GM21825 (cell line): Measurements from ENCODE around the gene TBX4.
"Not testable (repeated sequence)": the region's sequence is repeated elsewhere in the genome, so short reads cannot be mapped to it uniquely, and the experiment has no call there.

Source experiments
- ATAC-seq: cut with Tn5 transposase; IDR thresholded peaks from one replicate; pipeline ENCODE4 v1.9.1; 2021; ENCODE audit warnings: mild to moderate bottlenecking, moderate library complexity; ENCODE audit not compliant: unreplicated experiment

The TBX4 gene

DNA sequence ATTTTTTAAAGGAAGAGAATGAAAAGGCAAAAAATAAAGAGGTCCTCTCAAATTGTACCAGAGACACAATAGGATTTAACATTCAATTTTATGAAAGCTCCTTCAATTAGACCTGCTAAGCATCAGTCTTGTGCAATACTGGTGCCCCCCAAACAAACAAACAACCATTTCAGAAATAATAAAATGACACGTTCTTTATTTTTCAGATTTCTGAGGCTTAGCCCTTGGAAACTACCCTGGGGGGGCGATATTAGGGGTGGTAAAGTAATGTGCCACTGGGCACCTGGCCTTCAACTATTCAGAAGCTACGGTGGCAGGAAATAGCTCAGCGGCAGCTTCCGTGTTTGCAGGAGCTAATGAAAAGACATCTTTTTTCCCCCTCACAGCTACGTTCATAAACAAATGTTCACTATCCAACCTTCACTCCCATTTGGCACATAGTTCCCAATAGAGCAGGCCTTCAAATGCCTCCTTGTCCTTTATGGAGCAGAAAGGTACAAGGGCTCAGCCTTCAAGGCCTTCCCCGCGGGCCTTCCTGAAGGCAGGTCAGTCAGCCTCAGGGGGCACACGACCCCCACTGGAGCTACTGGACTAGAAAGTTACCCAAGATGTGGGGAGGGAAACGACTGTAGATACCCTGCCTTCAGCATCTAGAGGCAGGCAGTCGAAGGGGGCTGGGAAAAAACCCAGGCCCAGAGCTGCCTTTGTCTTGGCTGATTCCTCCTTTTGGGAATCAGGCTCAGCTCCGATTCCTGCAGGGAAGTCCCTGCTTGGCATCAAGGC lies 44.1 kb downstream of the TBX4 start:
- no peak for ATAC-seq

DNA sequence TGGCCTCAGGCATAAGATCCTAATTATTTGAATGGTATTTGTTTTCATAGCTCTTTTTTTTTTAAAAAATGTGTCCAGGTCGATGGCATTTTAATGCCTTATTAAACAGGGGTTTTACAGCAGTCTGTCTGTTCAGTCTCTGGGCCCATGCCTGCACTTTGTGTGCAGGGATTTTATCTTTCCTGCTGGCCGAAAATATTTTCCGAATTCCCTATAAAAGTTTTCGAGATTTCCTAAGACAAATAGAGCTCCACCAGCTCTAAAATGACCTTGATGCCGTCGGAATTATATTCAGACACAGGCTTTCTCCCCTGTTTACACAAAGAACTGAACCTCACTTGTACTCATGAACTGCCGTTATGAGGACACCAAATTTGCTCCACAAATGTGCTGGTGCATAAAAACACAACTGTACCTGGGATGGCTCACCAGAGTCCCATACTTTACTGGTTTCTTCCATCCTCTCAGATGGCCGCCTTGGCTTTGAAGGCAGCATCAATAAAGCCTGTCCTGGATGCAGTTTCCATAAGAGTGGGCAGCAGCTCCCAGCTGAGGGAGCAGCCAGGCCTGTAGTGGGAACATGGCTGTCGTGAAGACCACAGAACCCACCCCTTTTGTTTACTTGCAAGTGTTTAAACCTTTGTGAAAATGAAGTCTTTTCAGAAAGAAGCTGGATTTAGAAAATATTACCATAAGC lies 44.9 kb downstream of the TBX4 start:
- ATAC-seq, result no peak

DNA sequence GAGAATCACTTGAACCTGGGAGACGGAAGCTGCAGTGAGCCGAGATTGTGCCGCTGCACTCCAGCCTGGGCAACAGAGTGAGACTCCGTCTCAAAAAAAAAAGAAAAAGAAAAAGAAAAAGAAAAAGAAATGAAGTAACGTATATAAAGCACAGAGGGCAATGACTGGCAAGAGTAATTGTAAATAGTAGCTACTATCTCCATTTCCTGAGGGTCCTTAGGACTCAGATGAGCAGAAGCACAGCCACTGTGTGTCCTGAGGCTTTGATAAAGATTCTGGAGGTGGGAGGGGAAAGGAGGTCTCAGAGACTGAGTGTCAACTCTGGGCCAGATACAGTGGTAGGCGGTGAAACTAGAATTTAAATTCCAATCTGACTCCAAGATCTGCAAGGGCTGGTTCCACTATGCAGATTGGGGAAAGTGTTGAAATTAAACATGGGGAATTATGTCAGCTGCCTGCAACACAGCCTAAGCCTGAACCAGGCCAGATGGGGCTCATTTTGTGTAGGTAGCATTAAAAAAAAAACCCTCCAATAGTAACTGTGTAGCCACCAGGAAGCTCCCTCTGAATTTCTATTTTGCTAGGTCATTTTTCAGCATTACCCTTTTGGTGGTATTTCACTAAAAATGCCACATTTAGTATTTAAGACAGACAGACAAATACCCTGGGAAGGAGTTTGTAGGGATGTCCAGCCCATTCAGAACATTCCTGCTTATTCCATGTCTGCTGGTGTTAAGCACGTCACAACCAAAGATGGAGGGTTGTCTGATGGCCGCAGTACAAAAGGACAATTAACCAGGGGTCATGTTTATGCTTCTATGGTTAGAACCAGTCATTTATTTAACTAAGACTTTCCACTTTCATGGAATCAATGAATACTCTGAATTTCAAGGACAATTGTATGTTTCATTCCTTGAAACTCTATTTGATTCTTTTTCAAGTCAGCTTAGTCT lies 46.1 kb downstream of the TBX4 start:
- no peak for ATAC-seq

DNA sequence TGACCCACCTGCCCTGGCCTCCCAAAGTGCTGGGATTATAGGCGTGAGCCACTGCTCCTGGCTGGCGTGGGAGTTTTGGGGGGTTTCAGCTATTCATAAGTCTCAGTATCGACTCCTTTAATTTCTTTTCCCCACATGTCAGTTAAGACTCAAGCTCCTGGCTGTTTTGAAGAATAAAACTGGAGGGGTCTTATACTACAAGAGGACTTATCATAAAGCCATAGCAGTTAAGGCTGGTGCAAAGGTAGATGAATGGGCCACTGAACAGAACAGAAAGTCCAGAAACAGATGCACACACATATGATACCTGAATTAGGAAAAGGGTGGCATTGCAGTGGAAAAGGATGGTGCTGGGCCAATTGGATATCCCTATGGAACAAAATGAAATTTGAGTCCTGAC lies 47.4 kb downstream of the TBX4 start:
- no peak for ATAC-seq

DNA sequence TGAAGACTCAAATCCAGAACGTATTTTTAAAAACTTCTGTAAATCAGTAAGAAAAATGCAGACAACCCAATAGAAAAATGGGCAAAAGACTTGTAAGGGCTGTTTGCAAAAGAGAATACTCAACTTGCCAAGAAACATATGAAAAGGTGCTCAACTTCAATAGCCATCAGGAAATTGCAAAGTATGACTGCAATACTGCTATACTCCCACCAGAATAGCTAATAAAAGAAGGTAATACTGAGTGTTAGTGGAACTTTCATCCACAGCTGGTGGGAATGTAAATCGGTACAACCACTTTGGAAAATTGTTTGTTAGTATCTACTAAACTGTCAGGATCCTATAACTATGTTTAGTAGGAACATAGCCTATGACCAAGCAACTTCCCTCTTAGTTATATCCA lies 48.1 kb downstream of the TBX4 start:
- ATAC-seq, result no peak

DNA sequence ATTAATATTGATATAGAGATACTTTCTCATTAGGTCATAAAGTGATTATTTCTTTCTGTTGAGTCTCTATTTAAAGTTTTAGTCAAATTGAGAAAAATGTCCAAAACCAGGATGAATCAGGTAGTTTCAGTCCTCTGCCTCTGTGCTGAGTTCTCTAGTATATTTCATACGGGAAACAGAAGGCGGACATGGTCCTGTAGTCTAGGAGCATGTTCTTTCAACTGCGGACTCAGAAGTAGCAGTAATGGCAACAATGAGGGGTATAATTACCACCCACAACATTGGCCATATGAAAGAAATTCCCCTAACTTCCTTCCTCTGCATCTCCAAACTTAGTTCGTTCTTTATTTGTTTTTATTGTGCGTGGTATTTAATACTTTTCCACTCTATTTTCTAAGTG lies 50.1 kb downstream of the TBX4 start:
- no peak for ATAC-seq

DNA sequence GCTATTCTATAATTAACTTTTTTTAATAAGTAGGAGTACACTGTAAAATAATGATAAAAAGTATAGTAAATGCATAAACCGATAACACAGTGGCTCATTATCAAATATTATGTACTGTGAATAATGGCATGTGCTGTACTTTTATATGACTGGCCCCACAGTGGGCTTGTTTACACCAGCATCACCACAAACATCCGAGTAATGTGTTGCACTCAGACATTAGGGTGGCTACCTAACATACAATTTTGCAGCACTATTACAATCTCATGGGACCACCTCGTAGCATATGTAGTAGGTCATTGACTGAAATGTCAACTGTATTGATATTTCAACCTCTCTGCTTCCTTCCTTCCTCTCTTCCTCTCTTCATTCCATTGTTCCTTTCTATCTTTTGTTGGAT lies 51.7 kb downstream of the TBX4 start:
- ATAC-seq, result no peak

DNA sequence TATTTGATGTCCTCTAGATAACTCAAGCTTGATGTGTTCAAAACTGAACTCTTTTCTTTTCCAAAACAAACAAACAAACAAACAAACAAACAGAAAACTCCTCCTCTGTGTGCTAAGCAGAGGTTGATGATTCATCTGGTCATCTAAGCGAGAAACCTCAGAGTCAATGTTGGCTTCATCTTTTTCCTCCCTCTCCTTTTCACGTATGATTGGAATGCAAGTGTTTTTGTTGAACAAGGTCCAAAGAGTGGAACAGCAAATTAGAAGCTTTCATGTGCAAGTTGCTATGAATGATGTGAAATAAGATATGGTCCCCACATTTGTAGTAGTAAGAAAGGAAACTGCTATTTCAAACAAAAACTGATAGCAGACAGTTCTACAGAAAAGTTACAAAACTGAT lies 52.5 kb downstream of the TBX4 start:
- no peak for ATAC-seq

DNA sequence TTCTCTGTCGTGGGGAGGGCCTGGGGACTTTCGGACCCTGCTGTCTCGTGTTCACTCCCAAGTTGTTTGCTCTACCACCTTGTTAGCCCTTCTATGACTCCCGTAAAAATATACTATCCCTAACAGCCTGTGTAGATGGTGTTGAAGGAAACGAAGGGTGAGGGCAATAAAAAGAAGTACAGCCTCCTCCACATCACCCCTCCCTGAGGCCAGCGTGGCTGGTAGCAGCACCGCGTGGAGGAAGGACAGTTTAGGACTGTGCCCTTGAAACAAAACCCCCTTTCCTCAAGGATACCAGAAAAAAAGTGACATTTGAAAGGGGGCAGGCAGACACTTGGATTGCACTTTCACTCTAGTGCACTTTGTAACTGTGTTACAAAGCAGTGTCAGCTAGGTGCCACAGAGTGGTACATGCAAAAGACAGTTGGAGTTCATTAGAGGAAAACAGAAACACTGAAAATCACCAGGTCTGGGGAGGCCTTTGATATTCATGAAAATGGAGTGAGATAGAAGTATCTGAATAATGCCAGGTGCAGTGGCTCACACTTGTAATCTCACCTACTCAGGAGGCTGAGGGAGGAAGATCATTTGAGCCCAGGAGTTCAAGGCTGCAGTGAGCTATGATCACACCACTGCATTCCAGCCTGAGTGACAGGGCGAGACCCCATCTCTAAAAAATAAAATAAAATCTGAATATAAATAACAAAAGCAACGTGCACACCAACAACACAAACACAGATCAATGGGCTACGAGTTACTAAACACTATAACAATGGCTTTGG lies 53.8 kb downstream of the TBX4 start:
- ATAC-seq, result no peak

DNA sequence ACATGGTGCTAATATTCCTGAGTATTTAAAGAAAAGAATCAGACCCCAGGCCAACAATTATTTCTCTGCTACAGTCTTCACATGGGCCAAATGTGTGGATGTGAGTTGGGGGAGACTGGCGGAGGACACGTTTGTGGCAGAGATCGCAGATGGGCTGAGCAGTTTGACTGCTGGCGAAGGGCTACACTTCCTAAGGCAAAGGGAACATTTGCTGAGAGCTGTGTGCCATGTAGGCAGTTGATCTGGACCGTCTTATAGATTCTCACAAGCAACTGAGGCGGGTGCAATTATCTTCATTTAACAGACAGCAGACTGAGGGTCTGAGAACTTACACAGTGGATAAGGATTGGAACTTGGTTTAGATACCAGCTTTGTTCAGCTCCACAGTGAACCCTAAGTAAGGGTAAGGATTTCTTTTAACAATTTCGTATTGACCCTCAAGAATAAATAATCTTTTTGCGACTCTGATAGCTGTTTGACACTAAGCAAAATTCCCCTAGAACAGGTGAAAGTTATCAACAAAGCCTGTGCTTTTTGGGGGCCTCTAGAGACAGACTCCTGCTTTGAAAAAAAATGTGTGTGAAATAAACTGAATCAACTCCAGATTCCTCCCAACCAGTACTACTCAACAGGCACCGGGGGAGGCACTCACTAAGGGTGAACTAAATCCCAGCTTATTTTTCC lies 55.3 kb downstream of the TBX4 start:
- no peak for ATAC-seq

DNA sequence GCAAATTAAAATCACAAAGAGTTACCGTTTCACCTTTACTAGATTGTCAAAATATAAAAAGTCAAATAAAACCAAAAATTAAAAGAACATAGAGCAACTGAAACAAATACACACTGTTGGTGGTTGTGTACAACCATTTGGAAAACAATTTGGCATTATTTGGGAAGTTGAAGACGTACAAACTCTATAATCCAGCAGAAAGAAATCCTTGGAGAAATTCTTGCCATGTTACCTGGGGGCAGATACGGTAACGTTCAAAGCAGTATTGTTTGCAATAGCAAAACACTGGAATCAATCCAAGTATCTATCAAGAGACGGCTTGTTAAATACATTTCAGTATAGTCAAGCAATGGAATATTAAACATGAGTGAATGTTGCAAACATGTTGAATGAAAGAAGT lies 56.7 kb downstream of the TBX4 start:
- no peak for ATAC-seq

DNA sequence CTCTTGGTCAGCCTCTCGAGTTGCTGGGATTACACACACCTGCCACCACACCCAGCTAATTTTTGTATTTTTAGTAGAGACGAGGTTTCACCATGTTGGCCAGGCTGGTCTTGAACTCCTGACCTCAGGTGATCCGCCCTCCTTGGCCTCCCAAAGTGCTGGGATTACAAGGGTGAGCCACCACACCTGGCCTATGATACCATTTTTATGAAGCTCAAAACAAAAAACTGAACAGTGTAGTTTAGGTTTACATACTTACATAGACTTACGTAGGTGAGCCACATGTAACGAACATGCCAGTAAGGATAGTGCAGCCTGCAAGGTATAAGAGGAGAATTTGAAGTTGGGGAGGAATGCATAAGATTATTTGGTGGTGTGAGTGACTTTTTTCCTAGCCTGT lies 57.2 kb downstream of the TBX4 start:
- not testable (repeated sequence) for ATAC-seq

DNA sequence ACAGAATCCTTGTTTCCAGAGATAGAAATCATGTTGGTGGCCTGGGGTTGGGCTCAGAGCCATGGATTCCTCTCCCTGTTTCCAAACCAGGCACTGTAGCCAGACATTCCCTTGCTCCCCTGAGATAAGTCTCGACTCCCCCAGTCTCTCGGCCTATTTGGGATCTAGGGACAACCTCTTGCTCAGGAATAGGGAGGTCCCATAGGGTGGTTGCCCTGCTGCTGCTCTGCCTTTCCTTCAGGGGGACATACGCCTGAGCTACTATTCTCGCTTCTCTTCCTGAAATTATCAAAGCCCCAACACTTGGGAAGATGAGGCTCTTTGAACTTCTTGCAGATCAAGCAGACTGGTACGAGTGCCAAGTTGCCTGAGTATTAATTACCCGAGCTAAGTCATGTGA lies 58.0 kb downstream of the TBX4 start:
- ATAC-seq, result no peak

DNA sequence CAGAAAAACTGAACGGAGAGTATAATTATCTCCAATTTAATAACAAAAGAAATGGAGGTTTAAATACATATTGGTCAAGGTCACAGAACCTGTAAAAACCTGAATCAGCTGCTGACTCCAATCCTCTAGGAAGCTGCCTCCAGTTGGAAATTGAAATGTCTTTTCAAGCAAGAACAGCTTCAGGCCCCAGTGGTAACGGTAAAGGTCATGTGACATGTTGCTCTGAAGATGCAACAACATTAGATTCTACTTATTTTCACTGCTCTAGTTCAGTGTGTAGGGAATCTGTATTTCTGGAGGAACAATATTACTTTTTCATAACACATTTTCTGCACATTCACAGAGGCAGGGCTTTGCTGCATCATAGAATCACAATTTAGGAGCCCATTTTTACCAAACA lies 58.8 kb downstream of the TBX4 start:
- ATAC-seq, result no peak

DNA sequence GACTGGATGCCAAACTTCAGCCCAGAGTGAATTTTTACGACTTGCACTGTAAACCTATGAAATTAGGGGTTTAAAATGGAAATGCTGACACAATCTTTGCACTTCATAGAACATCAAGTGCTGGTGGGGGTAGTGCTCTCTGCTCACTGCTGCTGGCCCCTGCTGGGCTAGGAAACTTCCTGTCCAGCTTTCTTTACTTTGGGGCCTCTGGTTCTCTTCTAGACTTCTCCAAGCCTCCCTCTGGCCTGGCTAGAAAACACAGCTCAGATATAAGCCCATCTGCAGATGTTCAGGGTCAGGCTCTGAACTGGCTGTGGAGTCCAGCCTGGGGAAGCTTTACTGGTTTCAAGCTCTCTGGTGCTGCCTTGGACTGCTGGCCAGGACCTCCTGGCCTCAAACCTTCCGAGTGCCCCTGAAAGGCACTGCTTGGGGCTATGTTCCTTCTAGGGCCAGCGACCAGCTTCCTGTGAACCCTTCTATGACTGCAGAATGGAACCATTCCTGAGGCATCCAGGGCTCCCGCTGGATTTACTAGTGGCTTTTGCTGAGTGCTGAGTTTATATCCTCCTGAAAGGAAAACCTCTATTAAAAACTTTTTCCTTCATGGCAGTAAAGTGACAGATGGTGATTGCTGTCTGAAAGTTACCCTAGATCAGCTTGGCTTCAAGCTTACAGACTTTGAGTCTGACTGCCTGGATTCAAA lies 59.4 kb downstream of the TBX4 start:
- no peak for ATAC-seq

DNA sequence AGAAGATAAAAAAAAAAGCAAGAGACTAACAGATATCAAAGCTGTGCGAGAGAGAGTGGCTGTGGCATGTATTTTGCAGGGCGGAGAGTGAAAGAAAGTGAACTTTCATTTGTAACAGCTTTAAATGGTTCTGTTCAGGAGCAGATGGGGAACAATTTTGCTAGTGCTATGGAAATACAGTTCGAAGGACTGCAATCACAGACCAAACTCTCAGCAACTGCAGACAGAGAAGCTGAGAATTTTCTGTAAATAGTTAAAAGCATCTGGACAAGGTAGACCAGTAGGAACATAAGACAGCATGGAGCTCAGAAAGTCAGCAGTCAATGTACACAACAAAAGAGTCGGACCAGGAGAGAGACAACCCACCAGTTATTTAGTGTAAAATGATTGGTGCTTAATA lies 62.3 kb downstream of the TBX4 start:
- ATAC-seq, result no peak

DNA sequence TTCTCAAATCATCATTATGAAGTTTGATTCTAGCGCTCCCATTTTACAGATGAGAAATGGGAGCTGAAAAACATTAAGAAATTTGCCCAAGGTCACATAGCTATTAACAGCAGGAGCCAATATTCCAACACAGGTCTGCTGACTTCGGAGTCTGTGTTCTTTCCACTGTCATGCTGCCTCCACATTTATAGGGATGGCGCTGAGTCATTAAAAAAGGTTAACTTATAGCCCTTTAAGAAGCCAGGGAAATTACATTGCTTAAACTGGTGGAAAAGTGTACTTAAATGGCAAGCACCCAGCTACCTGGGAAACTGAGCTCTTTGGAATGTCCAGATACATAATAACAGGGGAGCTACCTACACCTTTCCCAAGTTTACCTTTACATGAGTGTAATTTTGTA lies 65.0 kb downstream of the TBX4 start:
- ATAC-seq, result no peak

DNA sequence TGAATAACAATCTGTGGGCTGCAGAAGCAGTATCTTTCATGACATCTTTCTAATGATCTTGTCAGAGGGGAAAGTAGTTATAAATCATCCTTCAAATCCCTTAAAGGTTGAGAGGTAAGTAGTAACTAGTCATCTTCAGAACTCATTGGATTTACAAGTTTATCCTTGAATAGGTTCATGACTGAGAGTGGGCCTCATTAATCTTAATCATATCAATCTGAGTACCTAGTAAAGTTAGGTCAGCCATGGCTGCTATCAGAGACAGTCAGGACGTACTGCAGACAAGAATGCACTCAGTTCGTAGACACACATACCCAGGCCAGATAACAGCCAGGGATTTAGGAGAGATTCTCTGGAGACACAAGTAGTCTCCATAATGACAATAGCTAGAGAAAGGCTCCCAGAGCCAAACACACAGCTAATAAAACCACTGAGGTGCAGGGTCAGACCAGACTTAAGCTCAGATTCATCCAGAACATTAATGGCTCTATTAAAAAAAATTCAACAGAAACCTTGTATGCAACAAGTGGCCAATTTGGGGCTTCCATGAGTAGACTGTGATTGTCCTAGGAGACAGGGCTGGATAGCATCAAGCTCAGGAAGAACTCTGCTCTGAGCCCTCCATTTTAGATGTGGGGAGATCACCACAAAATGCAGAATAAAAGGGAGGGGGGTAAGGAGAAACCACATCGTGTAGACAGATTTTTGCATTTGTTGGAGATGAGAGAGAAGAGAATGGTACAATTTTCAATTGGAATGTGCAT lies 65.8 kb downstream of the TBX4 start:
- ATAC-seq, result no peak

DNA sequence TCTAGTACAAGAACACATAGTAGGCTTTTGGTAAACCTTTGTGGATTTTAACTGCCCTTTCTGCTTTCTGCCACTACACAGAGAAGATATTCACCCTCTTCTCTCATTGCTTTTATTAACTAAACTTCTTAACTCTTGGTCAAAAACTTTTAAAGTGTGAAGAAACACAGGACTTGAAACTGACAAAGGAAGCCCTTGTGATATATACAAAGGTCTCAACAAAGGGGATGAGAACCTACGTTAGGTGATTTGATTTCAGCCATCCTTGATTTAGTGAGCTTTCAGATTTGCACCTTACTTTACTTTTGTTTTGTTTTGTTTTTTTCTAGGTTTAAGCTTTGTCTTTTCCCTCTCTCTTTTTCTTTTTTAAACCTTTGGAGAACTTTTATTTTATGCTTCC lies 66.9 kb downstream of the TBX4 start:
- ATAC-seq, result no peak
